Endodermal cell (in vitro differentiated cells): ENCODE results near the gene MCTP1. TPM values are rescaled to one million over a fixed set of nuclear protein-coding genes. Genes with fewer than 3 reads are reported as not detected.

Experiments
- DNase-seq: peaks from one replicate; pipeline ENCODE4 v3.0.0-alpha.2; 2017
- H3K27ac ChIP-seq: 2 replicates; pipeline ENCODE4 v1.5.1; 2013; ENCODE audit warnings: mild to moderate bottlenecking, low read depth, low read length, moderate library complexity
- H3K27me3 ChIP-seq: 2 replicates; pipeline ENCODE4 v1.6.1; 2013; ENCODE audit warnings: mild to moderate bottlenecking, low read length, moderate library complexity; ENCODE audit not compliant: insufficient read depth, control insufficient read depth, poor library complexity, severe bottlenecking
- H3K36me3 ChIP-seq: 2 replicates; pipeline ENCODE4 v1.7.0; 2013; ENCODE audit warnings: mild to moderate bottlenecking, low read length, moderate library complexity; ENCODE audit not compliant: control insufficient read depth, insufficient read depth
- H3K4me1 ChIP-seq: one replicate; pipeline ENCODE4 v1.7.0; 2013; ENCODE audit warnings: low read length; ENCODE audit not compliant: control insufficient read depth, insufficient read depth
- H3K4me3 ChIP-seq: 2 replicates; pipeline ENCODE4 v1.5.1; 2013; ENCODE audit warnings: mild to moderate bottlenecking, low read length, moderate library complexity
- H3K9ac ChIP-seq: 2 replicates; pipeline ENCODE4 v1.6.1; 2013; ENCODE audit warnings: mild to moderate bottlenecking, low read length, moderate library complexity; ENCODE audit not compliant: poor library complexity, severe bottlenecking; ENCODE audit errors: extremely low read depth
- H3K9me3 ChIP-seq: 2 replicates; pipeline ENCODE4 v1.6.1; 2013; ENCODE audit warnings: mild to moderate bottlenecking, low read length, moderate library complexity; ENCODE audit not compliant: control insufficient read depth
- H3K27ac Mint-ChIP-seq: 2 replicates; pipeline ENCODE4 v1.8.0; 2020; ENCODE audit warnings: mixed read lengths
- H3K27me3 Mint-ChIP-seq: 2 replicates; pipeline ENCODE4 v1.8.0; 2021; ENCODE audit warnings: mild to moderate bottlenecking, mixed read lengths; ENCODE audit not compliant: insufficient read depth
- H3K36me3 Mint-ChIP-seq: 2 replicates; pipeline ENCODE4 v1.8.0; 2020; ENCODE audit warnings: low read depth, mixed read lengths
- H3K4me1 Mint-ChIP-seq: 2 replicates; pipeline ENCODE4 v1.8.0; 2020; ENCODE audit warnings: mixed read lengths
- H3K4me3 Mint-ChIP-seq: 2 replicates; pipeline ENCODE4 v1.8.0; 2020; ENCODE audit warnings: mild to moderate bottlenecking, moderate library complexity, mixed read lengths
- H3K9me3 Mint-ChIP-seq: 2 replicates; pipeline ENCODE4 v1.8.0; 2020; ENCODE audit warnings: mild to moderate bottlenecking, mixed read lengths
- WGBS, 2 experiments: methylation state at CpG; one replicate each; pipeline versions ENCODE4 v1.1.5 to v1.1.7; 2013; ENCODE audit warnings: missing lambda C conversion rate in 2 of 2, mixed read lengths in 1 of 2; ENCODE audit not compliant: insufficient coverage in 1 of 2, insufficient read length in 1 of 2; 5-methylcytosine and 5-hydroxymethylcytosine counted together
- total RNA-seq, 2 donors: library from RNA; stranded (reverse); fragmentation: NEBNext Ultra II Directional in 1 of 2; extraction: Animal tissue kit (Norgen Biotek cat#: 25700) in 1 of 2; gene quantifications; 2 replicates in 1 of 2; 3 replicates in 1 of 2; pipeline ENCODE4 v1.2.1, GENCODE V29; 2021
- TF ChIP-seq, protein P1 (sequence below): fragments of 200-600 bp; sonication (generic); conservative IDR thresholded peaks from 2 replicates; pipeline ENCODE4 v1.5.0; 2021; ENCODE audit warnings: antibody characterized with exemption, mild to moderate bottlenecking

Gene MCTP1
- total RNA-seq, 2 donors from 2014 or later = 0.71 to 3.7 TPM

DNA sequence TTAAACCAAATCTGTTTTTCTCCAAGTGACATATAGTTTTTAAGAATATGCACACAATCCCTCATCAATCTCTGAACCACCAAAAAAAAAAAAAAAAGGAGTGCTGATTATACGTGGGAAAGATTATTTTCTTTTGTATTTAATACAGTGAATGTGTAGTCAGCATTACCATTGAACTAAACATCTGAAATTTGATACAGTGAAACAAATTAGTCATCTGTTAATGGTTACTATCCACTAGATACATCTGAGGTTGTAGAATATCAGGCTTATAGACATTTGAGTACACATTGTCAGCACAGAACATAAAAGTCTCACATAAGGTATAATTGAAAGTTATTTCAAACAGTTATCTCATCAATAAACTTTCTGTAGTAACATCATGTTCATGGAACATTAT, 579.5 kb downstream of the MCTP1 start:
- Mint-ChIP-seq H3K27ac (no peak overlapping the region), H3K36me3 (peaks cover 33% of the 10 kb centered on the region), H3K4me1 (peaks cover 3% of the 10 kb centered on the region), H3K4me3 (no peak overlapping the region), H3K27me3 (no peaks in the 10 kb centered on the region), H3K9me3 (peaks cover 10% of the 10 kb centered on the region)
- Histone ChIP-seq H3K9ac (no peak overlapping the region), H3K27me3 (no peaks in the 10 kb centered on the region), H3K9me3 (peaks cover 17% of the 10 kb centered on the region), H3K4me1 (peaks cover 6% of the 10 kb centered on the region), H3K36me3 (peaks cover 59% of the 10 kb centered on the region), H3K27ac (no peak overlapping the region), H3K4me3 (no peak overlapping the region)
- 100% methylated on average over 1 of the region's 1 CpG; no CpG with 5 or more reads in 1 of the 2 experiments for WGBS, 2 experiments
- no peak for DNase-seq
- TF ChIP-seq, protein P1, sequence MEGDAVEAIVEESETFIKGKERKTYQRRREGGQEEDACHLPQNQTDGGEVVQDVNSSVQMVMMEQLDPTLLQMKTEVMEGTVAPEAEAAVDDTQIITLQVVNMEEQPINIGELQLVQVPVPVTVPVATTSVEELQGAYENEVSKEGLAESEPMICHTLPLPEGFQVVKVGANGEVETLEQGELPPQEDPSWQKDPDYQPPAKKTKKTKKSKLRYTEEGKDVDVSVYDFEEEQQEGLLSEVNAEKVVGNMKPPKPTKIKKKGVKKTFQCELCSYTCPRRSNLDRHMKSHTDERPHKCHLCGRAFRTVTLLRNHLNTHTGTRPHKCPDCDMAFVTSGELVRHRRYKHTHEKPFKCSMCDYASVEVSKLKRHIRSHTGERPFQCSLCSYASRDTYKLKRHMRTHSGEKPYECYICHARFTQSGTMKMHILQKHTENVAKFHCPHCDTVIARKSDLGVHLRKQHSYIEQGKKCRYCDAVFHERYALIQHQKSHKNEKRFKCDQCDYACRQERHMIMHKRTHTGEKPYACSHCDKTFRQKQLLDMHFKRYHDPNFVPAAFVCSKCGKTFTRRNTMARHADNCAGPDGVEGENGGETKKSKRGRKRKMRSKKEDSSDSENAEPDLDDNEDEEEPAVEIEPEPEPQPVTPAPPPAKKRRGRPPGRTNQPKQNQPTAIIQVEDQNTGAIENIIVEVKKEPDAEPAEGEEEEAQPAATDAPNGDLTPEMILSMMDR = no peak

DNA sequence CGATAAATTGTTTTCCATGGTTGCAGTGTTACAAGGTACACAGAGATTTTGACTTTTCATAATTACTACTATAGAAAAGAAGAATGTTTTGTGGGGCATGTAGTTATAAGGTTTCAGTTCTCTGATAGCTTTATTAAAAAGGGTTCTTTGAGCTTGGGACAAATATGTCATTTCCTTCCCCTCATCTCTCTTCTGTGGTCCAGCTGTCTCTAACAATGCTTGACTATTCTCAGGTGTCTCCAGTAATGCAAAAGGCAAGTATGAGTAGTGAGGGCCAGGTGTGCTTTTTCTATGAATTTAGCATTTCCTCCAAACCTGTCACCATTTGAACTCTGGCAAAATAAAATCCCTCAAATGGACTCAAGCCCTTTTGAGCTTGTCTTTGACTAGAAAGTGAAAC, 582.2 kb downstream of the MCTP1 start:
- Mint-ChIP-seq H3K36me3 (peaks cover 26% of the 10 kb centered on the region), H3K4me1 (peaks cover 10% of the 10 kb centered on the region), H3K9me3 (peaks cover 10% of the 10 kb centered on the region), H3K27ac (no peak overlapping the region), H3K4me3 (no peak overlapping the region), H3K27me3 (no peaks in the 10 kb centered on the region)
- 100% methylated on average over 1 of the region's 1 CpG; no CpG with 5 or more reads in 1 of the 2 experiments for WGBS, 2 experiments
- H3K27me3 ChIP-seq = no peaks in the 10 kb centered on the region
- peaks cover 6% of the 10 kb centered on the region for H3K4me1 ChIP-seq
- H3K4me3 ChIP-seq = no peak overlapping the region
- no peak overlapping the region for H3K9ac ChIP-seq
- TF ChIP-seq, protein P1 = no peak
- peaks cover 34% of the 10 kb centered on the region for H3K36me3 ChIP-seq
- no peak overlapping the region for H3K27ac ChIP-seq
- peaks cover 17% of the 10 kb centered on the region for H3K9me3 ChIP-seq
- DNase-seq = no peak

DNA sequence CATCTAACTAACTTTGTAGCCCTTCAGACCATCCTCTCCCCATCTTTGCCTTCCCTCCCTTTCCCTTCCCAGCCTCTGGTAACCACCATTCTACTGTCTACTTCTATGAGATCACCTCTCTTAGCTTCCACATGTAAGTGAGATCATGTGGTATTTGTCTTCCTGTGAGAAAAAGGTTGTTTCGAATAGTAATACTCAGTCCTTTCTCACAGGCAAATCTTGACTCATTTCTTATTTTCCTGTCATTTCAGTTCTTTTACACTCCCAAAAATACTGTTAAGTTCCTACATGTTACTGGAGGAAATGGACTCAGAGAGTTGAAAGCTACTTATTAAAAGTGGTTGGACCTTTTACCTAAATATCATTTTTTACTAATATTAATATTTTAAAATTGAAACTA, 584.3 kb downstream of the MCTP1 start:
- Mint-ChIP-seq H3K9me3 (peaks cover 10% of the 10 kb centered on the region), H3K4me3 (no peak overlapping the region), H3K36me3 (peaks cover 26% of the 10 kb centered on the region), H3K27me3 (no peaks in the 10 kb centered on the region), H3K27ac (no peak overlapping the region), H3K4me1 (peaks cover 16% of the 10 kb centered on the region)
- Histone ChIP-seq H3K9ac (no peak overlapping the region), H3K27ac (no peak overlapping the region), H3K4me1 (peaks cover 5% of the 10 kb centered on the region), H3K36me3 (peaks cover 37% of the 10 kb centered on the region), H3K27me3 (no peaks in the 10 kb centered on the region), H3K9me3 (peaks cover 17% of the 10 kb centered on the region), H3K4me3 (no peak overlapping the region)
- DNase-seq = no peak
- TF ChIP-seq, protein P1 = no peak
- WGBS, 2 experiments = 100% methylated on average over 1 of the region's 1 CpG; no CpG with 5 or more reads in 1 of the 2 experiments
